ENCODE results near the gene SLC8B1. TPM values are rescaled to one million over a fixed set of nuclear protein-coding genes. Genes with fewer than 3 reads are reported as not detected.
A peak's percentile ranks its signal among the peaks of the same experiment; 100 is the strongest.

SLC8B1 gene
- total RNA-seq, 1 experiment from 2014 or later: 5.1 TPM

DNA sequence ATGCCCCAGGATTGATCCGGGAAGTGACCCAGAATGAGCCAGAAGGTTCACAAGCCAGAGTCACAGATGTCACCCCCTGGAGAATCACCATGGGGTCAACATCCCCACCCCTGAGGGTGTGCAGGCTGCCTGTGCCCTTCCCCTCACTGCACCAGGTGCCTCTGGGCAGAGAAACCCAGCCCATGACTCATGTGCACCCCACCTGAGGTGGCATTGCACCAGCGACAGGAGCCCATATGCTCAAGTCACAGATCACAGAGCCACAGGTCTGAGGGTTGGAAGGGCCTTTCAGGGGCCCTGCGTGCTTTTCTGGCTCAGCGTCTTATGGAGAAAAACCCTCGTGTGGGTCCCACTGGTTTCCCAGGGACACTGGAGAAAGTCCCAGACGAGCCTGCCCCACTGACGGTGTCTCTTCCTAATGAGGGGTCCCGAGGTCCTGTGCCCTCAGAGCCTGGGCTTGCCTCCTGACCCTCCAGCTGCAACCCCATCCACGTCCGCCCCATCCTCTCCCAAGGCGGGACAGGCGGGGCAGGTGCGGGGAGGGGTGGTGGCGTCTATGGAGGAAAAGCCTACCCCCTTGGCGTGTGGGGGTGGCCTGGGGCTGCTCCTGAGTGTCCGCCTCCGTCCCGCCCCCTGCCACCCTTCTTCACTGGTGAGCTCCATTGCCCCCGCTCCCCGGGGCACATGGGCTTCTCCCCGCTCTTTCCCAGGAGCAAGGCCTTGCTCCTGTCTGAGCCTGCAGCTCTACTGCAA, 47.6 kb downstream of the SLC8B1 start:
- DNase-seq (ENCODE audit: low read depth, low spot score): no peak
- in situ Hi-C loops (cut with HindIII; ENCODE audit: low pct_unique_long_range_greater_than_20kb, low sequenced_read_pairs): no loop called here

DNA sequence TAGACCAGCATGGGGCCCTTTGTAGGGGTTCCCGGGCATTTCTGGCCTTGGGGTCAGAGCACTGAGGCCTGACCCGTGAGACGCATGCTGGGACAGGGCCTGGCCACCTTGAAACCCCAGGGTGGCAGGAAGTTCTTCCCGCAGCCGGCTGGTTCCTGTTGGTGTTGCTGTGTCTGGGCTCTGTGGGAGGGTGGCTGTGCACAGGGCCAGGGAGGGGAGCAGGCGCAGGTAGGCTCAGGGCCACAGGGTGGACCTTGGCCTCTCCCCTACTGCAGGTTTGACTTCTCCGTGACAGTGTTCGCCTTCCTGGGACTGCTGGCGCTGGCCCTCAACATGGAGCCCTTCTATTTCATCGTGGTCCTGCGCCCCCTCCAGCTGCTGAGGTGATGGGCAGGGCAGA, 48.2 kb downstream of the SLC8B1 start:
- DNase-seq (ENCODE audit: low read depth, low spot score): no peak
- in situ Hi-C loops (cut with HindIII; ENCODE audit: low pct_unique_long_range_greater_than_20kb, low sequenced_read_pairs): no loop called here

DNA sequence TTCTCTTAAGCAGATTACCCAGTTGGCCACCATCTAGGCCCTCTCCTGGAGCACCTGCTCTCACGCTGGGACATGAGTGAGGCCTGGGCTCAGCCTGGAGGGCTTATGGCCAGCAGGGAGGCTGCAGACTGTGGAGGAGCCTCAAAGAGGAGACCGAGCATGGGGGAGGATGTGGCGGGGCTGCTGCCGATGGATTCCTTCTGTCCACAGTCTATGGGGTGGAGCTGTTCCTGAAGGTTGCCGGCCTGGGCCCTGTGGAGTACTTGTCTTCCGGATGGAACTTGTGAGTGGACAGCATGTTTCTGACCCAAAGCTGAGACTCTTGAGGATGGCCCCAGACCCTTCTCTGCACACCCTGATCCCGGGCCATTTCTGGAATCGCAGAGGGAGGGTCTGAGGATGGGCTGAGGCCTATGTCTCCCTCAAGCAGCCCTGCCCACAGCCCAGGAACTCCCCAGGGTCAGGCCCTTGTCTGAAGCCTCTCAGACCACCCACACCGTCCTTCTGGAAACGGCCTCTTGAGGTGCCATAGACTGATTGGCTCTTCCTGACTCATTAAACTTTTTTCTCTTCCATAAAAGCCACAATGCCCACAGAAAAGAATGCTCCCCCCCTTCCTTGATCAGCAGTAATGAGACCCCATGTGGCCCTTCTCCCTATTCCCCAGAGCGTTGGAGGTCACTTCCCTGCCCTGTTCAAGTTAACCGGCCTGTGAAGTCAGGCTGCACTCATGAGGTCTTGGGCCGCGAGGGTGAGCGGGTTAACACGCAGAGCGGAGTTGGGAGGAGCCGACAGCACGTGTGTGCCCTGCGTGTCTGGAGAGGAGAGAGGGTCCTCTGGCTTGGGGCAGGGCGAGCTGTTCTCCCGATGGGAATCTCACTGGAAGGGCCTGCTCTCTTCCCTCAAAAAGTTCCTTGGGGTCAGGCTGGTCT, 49.0 kb downstream of the SLC8B1 start:
- no peak for DNase-seq (ENCODE audit: low read depth, low spot score)
- in situ Hi-C loops (cut with HindIII; ENCODE audit: low pct_unique_long_range_greater_than_20kb, low sequenced_read_pairs): no loop called here

DNA sequence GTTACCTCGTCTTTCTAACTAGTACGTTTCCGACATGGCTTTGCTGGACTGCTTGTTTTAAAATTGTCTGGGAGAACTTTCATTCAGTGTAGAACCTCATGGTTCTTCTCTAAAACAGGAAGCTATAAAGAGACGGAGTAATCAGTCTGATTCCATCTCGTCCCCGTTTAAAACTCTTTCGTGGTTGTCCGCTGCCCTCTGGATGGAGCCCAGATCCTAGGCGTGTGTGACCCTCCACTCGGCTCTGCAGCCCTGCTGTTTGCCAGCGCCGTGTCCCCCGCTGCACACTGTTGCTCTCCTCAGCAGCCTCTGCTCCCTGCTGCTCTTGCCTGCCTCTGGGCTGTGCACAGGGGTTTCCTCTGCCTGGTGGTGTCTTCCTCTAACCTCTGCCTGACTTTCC, 50.2 kb downstream of the SLC8B1 start:
- no peak for DNase-seq (ENCODE audit: low read depth, low spot score)
- in situ Hi-C loops (cut with HindIII; ENCODE audit: low pct_unique_long_range_greater_than_20kb, low sequenced_read_pairs): no loop called here

DNA sequence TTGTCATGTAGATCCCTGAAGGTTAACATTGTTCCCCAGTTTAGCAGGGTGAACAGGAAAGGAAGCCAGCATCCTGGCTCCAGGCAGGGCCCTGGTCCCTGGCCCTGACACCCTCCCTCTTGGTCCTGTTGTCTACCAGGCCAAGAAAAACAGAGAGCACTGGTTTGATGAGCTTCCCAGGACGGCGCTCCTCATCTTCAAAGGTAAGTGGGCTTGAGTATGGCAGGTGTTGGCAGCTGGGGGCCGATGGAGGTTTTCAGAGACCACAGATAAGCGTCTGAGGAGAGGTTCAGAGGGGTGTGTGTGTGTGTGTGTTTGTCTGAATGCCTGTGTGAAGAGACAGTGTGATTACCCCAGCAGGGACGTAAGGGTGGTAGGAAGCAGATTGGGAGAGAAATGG, 56.3 kb downstream of the SLC8B1 start:
- no peak for DNase-seq (ENCODE audit: low read depth, low spot score)

DNA sequence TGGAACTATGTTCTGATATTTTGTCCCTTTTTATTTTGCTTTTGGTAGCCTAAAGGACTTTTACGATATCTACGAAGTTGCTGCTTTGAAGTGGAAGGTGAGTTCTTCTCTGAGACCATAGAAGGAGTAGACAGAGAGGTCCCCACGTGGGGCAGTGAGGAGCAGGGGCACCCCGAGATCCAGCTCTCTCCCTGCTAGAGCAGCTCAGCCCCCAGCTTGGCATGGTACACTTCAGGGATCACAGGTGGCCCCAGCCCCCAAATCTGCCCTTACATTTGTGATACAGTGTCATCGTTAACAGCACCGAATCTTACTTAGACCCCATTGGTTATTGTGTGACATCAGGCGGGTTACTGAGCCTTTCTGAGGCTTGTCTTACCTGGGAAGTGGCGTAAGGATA, 56.8 kb downstream of the SLC8B1 start:
- in situ Hi-C loops (cut with HindIII; ENCODE audit: low pct_unique_long_range_greater_than_20kb, low sequenced_read_pairs): no loop called here
- no peak for DNase-seq (ENCODE audit: low read depth, low spot score)

More for the DNA sequence above, 56.3 kb downstream of the SLC8B1 start:
- in situ Hi-C loops (cut with HindIII; ENCODE audit: low pct_unique_long_range_greater_than_20kb, low sequenced_read_pairs): no loop called here

DNA sequence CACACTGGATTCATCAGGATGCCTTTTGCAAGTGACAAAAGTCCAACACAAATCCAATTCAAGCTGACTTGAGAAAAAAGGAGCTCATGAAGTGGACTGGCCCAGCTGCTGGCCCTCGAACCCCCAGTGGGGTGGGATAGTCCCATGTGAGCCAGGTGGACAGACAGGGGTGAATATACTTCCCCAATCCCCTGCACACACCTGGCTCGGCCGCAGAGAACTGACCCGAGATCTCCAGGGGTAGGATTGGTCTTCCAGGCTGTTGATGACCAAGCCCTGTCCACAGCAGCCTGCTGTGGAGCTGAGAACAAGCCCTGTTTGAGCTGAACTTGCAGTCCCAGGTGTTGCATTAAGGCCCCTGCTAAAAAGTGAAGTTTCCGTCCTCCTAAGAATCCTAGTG, 57.4 kb downstream of the SLC8B1 start:
- no peak for DNase-seq (ENCODE audit: low read depth, low spot score)
- in situ Hi-C loops (cut with HindIII; ENCODE audit: low pct_unique_long_range_greater_than_20kb, low sequenced_read_pairs): no loop called here

DNA sequence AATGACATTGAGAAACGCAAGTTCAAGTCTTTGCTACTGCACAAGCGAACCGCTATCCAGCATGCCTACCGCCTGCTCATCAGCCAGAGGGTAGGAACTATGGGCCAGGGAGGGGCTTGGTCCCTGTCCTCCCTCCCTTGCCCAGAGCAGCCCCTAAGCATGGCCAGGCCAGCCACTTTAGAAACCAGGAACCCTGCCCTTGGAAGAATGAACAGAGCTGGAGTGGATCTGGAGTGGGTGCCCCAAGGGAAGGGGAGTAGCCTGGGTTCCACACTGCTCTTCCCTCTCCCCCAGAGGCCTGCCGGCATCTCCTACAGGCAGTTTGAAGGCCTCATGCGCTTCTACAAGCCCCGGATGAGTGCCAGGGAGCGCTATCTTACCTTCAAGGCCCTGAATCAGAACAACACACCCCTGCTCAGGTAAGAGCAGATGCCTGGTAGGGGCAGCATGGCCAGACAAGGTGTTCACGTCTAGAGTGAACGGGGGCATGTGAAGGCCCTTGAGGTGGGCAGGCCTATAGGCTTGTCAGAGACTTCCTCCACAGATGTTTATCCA, 57.9 kb downstream of the SLC8B1 start:
- in situ Hi-C loops (cut with HindIII; ENCODE audit: low pct_unique_long_range_greater_than_20kb, low sequenced_read_pairs): no loop called here
- DNase-seq (ENCODE audit: low read depth, low spot score): no peak

DNA sequence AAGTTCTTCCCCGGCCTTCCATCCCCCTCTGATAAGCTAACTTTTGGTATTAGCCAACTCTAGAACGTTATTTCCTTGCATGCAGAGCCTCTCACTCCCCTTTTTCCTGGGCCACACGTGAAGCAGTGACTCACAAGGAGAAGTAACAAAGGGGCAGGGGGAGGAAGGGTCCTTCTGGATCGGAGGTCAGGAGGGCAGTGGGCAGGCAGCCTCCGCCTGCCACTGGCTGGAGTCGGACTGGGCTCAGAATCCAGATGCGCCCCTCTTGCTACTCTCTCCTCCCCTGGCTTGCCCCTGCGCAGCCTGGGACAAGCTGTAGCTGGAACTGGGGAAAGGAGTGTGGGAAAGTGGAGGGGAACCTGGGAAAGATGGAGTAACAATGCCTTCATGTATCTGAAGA, 58.6 kb downstream of the SLC8B1 start:
- no peak for DNase-seq (ENCODE audit: low read depth, low spot score)
- in situ Hi-C loops (cut with HindIII; ENCODE audit: low pct_unique_long_range_greater_than_20kb, low sequenced_read_pairs): no loop called here

DNA sequence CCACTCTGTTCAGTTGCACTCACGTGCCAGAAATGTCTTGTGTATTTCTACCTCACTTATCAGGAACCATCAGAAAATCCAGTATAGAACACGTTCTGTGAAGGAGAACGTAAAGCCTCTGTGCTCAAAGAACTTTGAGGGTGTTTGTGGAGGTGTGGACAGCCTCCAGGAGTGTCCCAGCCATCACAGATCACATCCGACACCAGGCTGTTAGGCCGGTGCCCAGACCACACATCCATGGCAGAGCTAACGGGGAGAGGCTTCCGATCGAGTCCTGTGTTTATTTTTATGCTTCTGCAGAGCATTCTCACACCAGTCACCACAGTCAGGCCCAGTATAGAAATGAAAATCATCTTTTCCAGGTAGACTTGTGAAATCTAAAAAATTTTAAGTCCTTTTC, 60.1 kb downstream of the SLC8B1 start:
- in situ Hi-C loops (cut with HindIII; ENCODE audit: low pct_unique_long_range_greater_than_20kb, low sequenced_read_pairs): no loop called here
- no peak for DNase-seq (ENCODE audit: low read depth, low spot score)

DNA sequence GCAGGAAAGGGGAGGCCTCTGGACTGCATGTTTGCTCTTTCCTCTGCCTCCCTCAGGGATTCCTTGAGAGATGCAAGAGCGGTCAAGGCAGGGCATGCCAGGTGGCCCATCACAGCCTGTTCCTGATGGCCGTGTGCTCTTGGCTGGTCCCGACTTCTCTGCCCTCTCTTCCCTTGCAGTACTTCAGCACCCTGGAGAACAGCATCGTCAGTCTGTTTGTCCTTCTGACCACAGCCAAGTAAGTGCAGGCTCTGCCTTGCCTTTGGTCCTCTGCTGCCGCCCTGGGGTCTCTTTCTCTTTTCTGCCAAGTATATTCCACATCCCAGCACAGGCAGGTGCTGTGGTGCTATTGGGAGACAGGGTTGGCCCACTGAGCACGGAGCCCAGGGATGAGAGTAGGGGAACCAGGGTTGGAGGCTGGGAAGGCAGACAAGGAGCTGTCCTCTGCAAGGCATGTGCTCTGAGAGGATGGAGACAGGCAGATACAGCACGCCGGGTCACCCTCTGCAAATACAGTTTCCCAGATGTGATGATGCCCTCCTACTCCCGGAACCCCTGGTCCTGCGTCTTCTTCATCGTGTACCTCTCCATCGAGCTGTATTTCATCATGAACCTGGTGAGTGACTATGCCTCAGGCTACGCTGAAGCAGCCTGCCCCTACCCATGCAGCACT, 61.7 kb downstream of the SLC8B1 start:
- no peak for DNase-seq (ENCODE audit: low read depth, low spot score)
- in situ Hi-C loops (cut with HindIII; ENCODE audit: low pct_unique_long_range_greater_than_20kb, low sequenced_read_pairs): no loop called here

DNA sequence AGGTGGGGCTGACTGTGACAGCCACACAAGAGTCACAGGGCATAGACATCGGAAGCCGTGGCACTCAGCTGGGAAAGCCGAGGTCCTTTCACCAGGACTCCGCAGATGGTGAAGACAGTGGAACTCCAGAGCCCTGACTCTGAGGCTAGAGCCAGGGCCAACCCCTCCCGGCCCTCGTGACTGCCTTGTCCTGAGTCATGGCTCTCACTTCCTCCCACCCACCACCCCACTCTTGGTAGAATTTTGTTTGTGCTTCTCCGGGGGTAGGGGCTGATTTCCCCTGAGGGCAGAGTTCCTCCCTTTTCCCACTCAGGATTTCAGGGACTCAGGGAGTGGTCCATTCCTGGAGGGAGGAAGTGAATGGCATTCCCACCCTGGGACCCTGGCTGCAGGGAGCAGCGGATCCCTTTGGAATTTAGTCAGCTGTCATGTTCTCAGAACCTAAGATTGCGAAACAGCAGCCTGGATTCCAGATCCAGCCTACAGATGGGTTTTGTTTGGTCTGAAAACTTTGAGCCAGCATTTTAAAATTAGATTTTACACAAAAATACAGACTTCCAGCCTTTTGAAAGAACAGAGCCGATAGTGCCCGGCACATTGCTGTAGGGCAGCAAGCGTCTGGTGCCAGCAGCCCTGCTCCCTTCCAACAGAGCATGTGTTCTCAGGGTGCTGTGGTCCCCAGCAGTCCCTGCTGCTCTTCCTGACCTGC, 62.9 kb downstream of the SLC8B1 start:
- in situ Hi-C loops (cut with HindIII; ENCODE audit: low pct_unique_long_range_greater_than_20kb, low sequenced_read_pairs): no loop called here
- DNase-seq (ENCODE audit: low read depth, low spot score): peak; percentile 60

DNA sequence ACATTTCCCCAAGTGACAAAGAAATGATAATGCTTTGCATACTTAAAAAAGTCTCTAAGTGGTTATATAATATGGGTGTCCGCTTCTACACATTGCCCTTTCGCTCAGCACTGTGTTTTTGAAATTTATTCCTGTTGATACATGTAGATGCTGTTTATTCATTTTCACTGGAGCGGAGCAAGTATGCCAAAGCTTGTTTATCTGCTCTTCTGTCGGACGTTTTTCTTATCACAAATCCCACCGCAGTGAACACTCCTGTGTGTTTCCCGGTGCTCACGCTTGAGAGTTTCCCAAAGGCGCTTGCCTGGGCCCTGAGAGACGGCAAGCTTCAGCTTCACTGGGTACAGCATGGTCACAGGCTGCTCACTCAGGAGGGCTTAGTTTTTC, 63.5 kb downstream of the SLC8B1 start:
- in situ Hi-C loops (cut with HindIII; ENCODE audit: low pct_unique_long_range_greater_than_20kb, low sequenced_read_pairs): no loop called here
- no peak for DNase-seq (ENCODE audit: low read depth, low spot score)

DNA sequence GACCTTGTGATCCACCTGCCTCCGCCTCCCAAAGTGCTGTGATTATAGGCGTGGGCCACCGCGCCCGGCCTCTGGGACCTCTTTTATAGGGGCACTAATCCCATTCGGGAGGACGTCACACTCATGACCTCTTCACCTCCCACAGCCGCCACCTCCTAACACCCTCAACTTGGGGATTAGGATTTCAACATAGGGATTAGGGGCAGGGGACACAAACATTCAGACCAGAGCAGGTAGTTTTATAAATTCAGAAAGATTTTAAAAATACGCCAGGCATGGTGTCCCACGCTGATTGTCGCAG, 64.2 kb downstream of the SLC8B1 start:
- in situ Hi-C loops (cut with HindIII; ENCODE audit: low pct_unique_long_range_greater_than_20kb, low sequenced_read_pairs): no loop called here
- no peak for DNase-seq (ENCODE audit: low read depth, low spot score)

DNA sequence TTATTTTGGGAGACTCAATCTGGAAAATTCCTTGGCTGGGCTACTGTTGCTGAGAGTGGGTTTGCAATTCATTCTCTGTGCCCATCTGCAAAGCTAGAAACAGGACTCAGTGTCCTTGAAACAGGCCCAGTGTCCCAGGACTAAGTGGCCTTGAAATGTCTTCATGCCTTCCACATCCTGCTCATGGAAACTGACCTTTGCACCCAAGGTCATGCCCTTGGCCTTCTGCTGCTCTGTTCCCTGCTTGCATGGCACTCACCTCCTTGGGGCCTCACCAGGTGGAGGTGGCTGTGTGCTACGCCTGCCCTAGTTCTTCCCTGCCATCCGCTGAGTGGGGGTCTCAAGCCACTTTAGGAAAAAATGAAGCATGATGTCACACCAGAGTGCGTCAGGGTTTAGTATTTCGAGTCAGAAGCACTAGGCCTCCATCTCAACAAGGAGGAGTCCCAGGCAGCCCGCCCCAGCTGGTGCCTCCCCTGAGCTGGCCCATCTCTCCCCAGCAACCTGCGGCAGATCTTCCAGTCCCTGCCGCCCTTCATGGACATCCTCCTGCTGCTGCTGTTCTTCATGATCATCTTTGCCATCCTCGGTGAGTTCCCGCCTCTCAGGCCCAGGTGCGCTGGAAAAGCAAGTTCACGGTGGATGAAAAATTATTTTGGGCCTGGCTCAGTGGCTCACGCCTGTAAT, 65.5 kb downstream of the SLC8B1 start:
- in situ Hi-C loops (cut with HindIII; ENCODE audit: low pct_unique_long_range_greater_than_20kb, low sequenced_read_pairs): no loop called here

DNA sequence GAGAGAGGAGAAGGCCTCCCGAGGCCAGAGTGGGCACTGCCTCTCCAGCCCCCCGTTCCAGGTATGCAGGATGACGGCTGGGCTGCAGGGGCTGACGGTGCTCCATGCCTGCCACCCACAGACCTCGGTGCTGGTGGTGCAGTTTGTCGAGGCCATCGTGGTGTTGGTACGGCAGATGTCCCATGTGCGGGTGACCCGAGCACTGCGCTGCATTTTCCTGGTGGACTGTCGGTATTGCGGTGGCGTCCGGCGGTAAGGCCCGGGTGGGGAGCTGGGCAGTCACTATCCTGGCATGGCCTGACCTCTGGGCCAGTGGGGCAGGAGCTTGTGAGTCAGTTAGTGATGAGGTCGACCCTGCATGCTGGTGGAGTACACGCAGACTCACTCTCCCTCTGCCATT, 66.3 kb downstream of the SLC8B1 start:
- in situ Hi-C loops (cut with HindIII; ENCODE audit: low pct_unique_long_range_greater_than_20kb, low sequenced_read_pairs): no loop called here
- no peak for DNase-seq (ENCODE audit: low read depth, low spot score)

More for the DNA sequence above, 65.5 kb downstream of the SLC8B1 start:
- no peak for DNase-seq (ENCODE audit: low read depth, low spot score)

DNA sequence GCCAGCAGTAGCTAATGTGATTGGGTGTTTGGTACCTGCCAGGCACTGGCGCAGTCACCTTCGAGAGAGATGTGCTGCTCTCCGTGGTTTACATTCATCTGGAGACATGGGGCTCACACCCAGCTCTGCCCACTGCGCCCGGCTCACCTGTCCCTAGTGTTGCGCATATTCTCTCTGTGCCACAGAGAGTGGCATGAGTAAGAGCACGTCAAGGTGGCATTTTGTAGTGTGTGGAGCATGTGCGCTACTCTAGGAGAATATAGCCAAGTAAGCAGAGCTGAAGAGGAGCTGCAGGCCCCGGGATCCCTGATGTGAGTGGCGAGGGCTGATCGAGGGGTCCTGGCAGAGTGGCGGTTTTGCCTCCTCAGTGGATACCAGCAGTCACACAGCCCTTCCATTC, 66.8 kb downstream of the SLC8B1 start:
- no peak for DNase-seq (ENCODE audit: low read depth, low spot score)
- in situ Hi-C loops (cut with HindIII; ENCODE audit: low pct_unique_long_range_greater_than_20kb, low sequenced_read_pairs): no loop called here

Data from SK-MEL-5 (cell line).